DMS114 treated with DMSO at 0.1 percent for 48 hours (cell line): ENCODE results near the gene FAM3B.
"Not testable (repeated sequence)": the region's sequence is repeated elsewhere in the genome, so short reads cannot be mapped to it uniquely, and the experiment has no call there.

Experiments
- DNase-seq: peaks from one replicate; lab custom pipeline; 2025; ENCODE audit not compliant: unreplicated experiment; lab: John Stamatoyannopoulos, UW

Gene FAM3B, protein sequence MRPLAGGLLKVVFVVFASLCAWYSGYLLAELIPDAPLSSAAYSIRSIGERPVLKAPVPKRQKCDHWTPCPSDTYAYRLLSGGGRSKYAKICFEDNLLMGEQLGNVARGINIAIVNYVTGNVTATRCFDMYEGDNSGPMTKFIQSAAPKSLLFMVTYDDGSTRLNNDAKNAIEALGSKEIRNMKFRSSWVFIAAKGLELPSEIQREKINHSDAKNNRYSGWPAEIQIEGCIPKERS

DNA sequence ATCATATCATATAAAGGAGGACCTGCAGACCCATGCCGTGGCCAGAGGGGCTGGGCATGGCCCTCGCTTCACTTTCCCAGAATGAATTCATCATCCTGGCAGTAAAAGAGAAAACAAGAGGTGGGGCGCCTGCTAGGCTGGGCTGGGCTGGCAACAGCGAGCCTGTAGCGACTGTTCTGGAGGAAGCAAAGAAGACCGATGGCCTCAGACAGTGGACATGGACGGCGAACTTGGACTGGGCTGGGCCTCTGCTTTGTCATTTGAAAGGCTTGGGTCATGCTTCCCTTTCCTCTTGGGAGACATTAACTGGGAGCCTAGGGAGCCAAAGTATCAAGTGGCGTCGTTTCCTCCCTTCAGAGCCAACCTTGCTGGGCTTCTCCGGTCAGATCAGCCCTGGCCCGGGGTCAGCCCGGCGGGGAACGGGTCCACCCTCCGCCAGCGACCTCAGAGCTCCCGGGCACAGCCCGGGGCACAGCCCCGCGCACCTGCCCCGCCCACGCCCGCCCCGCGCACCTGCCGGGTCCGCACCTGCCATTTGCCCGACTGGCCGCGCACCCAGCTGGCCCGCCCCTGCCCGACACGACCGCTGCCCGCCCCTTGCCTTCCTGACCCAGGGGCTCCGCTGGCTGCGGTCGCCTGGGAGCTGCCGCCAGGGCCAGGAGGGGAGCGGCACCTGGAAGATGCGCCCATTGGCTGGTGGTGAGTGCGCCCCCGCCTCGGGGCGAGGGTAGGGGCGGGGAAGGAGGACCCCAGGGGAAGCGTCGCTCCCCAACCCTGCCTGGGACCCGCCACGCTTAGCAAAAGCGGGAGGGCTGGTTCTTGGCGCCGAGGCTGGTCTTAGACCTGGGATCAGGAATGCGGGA is at the start of gene FAM3B:
Gene FAM3B, plus strand, starts transcription at position 602 of the 863 bp plus-strand sequence. Its CDS starts 79 bp downstream, at position 681.
- no peak for DNase-seq

- DNase-seq: no peak
Measured at GRCh38 chr21:41267346-41267745, 49.3 kb upstream of the FAM3B start.

- DNase-seq: no peak
Measured at GRCh38 chr21:41269535-41269934, 47.1 kb upstream of the FAM3B start.

GRCh38 chr21:41277196-41277595 is 39.4 kb upstream of the FAM3B start:
- no peak for DNase-seq

- DNase-seq: no peak
Measured at GRCh38 chr21:41277846-41278245, 38.8 kb upstream of the FAM3B start.

GRCh38 chr21:41280115-41280919 is 36.3 kb upstream of the FAM3B start:
- DNase-seq: no peak

- no peak for DNase-seq
Measured at GRCh38 chr21:41282412-41282811, 34.2 kb upstream of the FAM3B start.

DNA sequence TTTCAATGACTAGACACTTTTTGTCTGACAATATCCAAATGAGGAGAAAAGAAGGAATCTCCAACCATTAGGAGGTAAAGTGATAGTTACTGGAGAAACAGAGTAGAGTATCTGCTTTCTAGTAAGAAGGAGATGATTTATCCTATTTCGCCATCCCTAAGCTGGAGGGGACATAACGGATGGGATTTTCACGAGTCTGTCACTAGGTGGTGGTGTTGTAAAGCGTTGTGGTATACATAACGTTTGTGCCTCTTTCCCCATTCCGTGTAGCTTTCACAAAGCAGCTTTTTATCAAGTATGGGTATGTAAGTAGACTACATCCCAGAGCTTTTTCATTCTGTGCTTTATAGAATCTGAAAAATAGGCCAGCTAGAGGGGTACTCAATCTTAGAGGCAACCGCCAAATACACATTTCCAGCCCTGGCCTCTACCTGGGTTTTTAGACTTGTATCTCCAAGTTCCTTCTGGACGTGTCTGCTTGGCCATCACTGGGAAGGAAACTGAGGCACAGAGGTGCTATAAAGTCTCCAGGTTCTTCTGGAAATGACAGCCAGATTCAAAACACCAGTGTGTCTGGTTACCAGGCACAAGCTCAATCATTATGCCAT is 33.3 kb upstream of the FAM3B start:
- peak; percentile 57 for DNase-seq

DNA sequence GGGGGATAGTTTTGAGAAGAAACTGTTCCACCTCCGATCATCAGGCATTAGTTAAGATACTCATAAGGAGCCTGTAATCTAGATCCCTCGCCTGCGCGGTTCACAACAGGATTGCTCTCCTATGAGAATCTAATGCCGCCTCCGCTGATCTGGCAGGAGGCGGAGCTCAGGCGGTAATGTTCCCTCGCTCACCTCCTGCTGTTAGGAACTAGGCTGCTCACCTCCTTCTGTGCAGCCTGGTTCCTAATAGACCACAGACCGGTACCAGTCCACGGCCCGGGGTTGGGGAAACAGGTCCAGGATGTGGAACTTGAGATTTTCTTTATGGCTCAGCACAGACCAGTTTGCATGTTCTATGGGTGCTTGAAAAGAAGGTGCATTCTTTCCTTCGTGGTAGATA is 27.2 kb upstream of the FAM3B start:
- no peak for DNase-seq

- DNase-seq: no peak
Measured at GRCh38 chr21:41290106-41290799, 26.3 kb upstream of the FAM3B start.

GRCh38 chr21:41294548-41295231 is 21.9 kb upstream of the FAM3B start:
- DNase-seq: no peak

DNA sequence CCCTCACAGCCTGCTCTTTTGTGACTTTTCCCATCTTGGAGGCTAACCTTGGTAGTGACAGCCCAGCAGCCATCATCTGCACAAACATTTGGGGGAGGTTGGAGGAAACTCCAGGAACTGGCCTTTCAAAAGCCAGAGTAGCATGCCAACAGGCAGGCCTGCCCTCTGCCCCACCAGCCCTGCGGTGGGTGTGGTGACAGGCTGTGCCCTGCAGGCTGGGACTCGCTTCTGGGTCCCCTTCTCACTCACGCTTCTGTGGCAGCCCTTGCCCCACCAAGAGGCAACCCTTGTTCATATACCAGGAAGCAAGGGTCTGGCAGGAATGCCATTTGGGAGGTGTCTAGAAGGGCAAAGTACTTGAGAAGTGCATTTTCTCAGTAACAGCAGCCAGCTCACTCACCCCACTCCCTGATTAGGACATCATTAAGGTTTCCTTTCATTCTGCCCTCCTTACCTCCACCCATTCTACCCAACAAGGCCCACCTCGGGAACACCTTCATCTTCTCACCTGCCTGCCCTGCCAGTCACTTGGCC is 20.8 kb upstream of the FAM3B start:
- no peak for DNase-seq

DNA sequence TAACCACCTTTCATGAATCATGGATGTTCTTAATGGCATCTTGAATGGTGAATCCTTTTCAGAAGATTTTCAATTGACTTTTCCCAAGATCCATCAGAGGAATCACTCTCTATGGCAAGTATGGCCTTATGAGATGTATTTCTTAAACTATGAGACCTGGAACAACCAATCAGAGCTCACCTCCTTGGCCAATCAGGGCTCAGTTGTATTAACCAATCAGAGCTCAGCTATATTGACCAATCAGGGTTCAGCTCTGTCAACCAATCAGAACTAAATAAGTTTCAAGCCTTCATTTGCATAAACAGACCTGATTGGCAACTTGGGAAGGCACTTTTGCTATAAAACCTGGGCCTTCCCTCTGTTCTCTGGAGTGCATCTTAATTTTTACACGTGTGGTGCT is 13.6 kb upstream of the FAM3B start:
- no peak for DNase-seq

GRCh38 chr21:41304068-41304720 is 12.4 kb upstream of the FAM3B start:
- DNase-seq: no peak

- no peak for DNase-seq
Measured at GRCh38 chr21:41307219-41307618, 9.4 kb upstream of the FAM3B start.

GRCh38 chr21:41313285-41314164 is 3.1 kb upstream of the FAM3B start:
- DNase-seq: not testable (repeated sequence)

DNA sequence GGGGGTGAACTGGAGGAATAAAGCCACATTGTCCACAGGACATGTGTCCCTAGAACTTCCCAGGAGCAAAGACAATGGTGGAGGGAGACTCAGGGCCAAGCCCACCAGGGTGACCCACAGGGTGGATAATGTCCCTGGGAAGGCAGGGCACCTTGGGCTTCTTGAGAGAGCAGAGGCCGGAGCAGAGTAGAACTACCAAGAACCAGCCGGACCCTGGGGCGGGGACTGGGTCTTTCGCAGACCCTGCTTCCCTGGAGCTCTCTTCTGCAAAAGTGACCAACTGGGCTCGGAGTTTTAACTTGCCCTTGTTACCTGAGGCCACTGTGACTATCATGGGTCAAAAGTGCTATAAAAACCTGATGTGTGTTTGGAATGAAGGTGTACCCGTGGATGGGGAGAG is 875 bp upstream of the FAM3B start:
- no peak for DNase-seq

DNA sequence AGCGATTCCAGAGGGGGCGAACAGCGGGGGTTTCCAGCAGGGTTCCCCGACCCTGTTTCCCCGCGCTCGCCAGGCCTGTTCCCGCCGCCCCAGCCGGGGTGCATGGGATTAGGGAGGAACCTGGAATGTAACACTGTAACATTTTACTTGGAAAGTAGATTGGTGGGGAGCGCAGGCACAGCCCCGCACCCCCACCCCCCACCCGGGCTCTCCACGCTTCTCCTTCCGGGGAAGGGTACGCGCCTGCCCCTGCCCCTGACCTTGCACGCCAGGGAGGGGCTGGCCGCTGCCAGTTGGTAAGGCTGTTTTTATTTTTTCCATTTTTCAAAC is 427 bp downstream of the FAM3B start:
- no peak for DNase-seq
